Gastroesophageal sphincter (tissue), 3 donors: ENCODE data around the gene GPR137B.

Source experiments
- EP300 ChIP-seq: sonication (generic); formaldehyde crosslinking; IDR thresholded peaks from one replicate; pipeline ENCODE4 v1.6.1; 2017; ENCODE audit warnings: antibody characterized with exemption, mild to moderate bottlenecking
- POLR2A ChIP-seq, 2 donors: fragments of 450-650 bp; IDR thresholded peaks; one replicate each; pipeline ENCODE4 v1.6.1; 2017; ENCODE audit warnings: antibody characterized with exemption in 2 of 2, mild to moderate bottlenecking in 2 of 2, moderate library complexity in 1 of 2
- POLR2AphosphoS5 ChIP-seq: sonication (generic); formaldehyde crosslinking; IDR thresholded peaks from one replicate; pipeline ENCODE4 v1.6.1; 2017; ENCODE audit warnings: antibody characterized with exemption
- TF ChIP-seq, protein P1 (sequence below), 4 experiments: fragments of 200-600 bp in 2 of 4; fragments of 450-650 bp in 2 of 4; sonication (generic) in 1 of 4; IDR thresholded peaks; one replicate each; pipeline ENCODE4 v1.5.1; 2017 to 2019; ENCODE audit warnings: antibody characterized with exemption in 4 of 4, mild to moderate bottlenecking in 2 of 4, moderate library complexity in 2 of 4

DNA sequence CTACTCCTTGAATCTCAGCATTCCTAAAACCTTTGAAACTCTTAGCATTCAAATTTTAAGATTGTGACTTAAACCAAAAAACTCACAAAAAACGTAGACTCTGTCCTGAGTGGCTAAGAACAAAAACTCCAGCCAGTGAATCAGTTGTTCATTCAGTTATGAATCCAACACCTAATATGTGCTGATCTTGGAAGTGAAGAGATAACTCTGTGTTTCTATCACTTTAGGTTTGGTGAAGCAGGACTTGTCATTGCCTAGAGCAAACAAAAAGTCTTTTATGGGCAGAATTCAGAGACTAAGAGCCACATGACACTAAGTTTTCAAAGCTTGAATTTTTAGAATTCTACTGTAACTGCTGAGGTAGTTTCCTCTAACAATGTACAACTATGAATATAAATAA, 10.4 kb upstream of the GPR137B start:
- TF ChIP-seq, protein P1, sequence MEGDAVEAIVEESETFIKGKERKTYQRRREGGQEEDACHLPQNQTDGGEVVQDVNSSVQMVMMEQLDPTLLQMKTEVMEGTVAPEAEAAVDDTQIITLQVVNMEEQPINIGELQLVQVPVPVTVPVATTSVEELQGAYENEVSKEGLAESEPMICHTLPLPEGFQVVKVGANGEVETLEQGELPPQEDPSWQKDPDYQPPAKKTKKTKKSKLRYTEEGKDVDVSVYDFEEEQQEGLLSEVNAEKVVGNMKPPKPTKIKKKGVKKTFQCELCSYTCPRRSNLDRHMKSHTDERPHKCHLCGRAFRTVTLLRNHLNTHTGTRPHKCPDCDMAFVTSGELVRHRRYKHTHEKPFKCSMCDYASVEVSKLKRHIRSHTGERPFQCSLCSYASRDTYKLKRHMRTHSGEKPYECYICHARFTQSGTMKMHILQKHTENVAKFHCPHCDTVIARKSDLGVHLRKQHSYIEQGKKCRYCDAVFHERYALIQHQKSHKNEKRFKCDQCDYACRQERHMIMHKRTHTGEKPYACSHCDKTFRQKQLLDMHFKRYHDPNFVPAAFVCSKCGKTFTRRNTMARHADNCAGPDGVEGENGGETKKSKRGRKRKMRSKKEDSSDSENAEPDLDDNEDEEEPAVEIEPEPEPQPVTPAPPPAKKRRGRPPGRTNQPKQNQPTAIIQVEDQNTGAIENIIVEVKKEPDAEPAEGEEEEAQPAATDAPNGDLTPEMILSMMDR (IDR thresholded peaks at IDR 0.05), result no peak
- TF ChIP-seq POLR2A (IDR thresholded peaks at IDR 0.05) (no peak), POLR2AphosphoS5 (no peak), EP300 (no peak)
